Ramos (cell line): ENCODE measurements around the gene AOX1.
"Not testable (repeated sequence)": the region's sequence is repeated elsewhere in the genome, so short reads cannot be mapped to it uniquely, and the experiment has no call there.

Experiments used
- in situ Hi-C: fragments of 300-500 bp; cut with MboI; formaldehyde crosslinking; loops from one replicate; pipeline ENCODE4 v1.14.3; 2022; ENCODE audit warnings: low sequenced_read_pairs; ENCODE audit not compliant: unreplicated experiment

Gene AOX1

DNA sequence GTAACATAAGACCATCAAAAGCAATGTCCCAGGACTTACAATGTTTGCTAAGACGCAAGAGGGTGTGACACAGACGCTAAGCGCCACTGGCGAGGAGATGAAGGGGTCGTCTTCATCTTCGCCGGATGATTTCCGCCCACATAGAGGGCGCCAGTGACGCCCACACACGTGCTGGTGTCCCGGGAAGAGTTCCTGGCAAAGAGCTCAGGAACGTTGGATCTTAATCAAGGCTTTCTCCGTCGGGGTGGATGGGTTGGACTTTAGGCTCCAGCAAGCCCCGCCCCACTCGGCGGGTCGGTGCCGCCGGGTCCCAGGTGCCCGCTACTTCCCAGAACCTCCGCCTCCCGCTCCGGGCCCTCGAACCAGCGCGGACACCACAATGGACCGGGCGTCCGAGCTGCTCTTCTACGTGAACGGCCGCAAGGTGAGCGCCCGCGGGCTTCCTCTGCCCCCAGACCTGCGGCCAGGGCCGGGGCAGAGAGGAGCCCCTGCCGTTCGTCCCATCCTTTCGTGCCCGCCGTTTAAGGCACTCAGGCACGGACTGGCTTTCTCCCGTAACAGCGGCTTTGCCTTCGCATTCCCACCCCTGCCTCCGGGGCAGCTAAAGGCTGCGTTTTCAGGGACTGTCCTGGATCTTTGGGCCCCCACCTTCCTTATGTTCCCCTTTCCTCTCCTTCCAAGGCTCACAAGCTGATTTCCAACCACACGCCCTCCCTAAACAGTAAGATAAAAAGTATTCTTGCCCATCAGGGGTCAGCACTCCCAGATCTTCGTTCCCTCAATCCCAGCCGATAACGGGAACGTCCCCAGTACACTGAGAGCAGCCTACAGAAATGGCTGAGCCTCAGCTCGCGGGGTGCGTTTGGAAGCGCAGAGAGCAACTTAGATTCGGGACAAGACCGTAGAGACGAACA lies at the start of gene AOX1:
AOX1 (plus strand) TSS at position 285 of the 914 bp plus-strand sequence; CDS start at position 380, 95 bp downstream.
- in situ Hi-C loops: no loop called here

DNA sequence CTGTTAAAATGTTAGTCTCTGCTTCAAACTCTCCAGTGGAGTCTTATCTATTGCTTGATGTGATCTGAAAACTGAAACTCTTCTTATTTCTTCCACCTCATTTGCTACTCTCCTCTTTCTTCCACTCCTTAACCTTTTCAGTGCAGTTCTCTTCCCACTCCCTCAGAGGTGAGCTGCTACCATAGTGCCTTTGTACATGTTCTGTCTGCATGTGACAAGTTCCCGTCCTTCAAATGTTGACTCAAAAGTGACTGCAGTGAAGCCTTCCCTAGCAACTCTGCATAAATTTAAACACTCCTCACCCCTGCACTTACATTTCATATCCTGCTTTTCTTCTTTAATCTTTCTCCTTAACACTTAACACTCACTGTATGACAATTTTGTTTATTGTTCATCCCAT lies 47.7 kb upstream of the AOX1 start:
- in situ Hi-C loops: no loop called here

DNA sequence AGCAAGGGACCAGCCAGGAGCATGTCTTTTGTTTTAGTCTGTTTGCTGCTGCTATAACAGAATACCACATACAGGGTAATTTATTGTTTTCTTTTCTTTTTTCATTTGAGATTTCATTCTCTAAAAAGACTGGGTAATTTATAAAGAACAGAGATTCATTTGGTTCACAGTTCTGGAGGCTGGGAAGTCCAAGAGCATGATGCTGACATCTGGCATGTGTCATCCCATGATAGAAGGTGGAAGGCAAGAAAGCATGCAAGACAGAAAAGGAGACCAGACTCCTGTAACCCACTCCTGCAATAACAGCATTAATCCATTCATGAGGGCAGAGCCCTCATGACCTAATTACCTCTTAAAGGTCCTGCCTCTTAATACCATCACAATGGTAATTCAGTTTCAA lies 45.0 kb upstream of the AOX1 start:
- in situ Hi-C loops: no loop called here

DNA sequence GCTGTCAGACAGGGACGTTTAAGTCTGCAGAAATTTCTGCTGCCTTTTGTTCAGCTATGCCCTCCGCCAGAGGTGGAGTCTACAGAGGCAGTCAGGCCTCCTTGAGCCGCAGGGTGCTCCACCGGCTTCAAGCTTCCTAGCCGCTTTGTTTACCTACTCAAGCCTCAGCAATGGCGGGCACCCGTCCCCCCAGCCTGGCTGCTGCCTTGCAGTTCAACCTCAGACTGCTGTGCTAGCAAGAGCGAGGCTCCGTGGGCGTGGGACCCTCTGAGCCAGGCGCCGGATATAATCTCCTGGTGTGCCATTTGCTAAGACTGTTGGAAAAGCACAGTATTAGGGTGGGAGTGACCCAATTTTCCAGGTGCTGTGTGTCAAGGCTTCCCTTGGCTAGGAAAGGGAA lies 19.2 kb upstream of the AOX1 start:
- in situ Hi-C loops: not testable (repeated sequence)

DNA sequence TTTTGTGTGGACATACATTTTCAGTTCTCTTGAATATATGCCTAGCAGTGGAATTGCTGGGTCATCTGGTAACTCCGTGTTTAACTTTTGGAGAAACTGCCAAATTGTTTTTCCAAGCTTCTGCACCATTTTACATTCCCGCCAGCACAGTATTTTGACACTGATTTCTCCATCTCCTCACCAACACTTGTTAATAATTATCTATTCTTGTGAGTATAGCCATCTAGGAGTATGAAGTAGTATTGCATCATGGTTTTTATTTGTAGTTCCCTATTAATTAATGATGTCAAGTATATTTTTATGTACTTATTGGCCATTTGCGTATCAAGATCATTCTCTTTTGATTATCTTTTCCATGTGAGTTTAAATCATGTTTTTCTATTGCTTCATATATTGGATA lies 17.9 kb upstream of the AOX1 start:
- in situ Hi-C loops: no loop called here

DNA sequence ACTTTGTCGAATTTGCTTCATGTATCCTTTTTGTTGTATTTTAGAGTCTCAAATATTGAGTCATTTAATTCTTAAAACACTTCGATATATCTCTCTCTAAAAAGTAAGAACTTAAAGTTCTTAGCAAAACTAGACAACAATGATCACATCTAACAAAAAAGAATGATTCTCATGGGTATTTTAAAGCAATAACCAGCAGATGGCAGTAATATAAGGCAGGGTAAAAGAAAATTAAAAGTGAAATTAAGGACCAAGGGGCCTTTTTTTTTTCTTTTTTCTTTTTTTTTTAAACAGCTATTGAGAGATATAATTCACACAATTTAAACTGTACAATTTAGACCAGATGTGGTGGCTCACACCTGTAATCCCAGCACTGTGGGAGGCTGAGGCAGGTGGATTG lies 9.9 kb upstream of the AOX1 start:
- in situ Hi-C loops: loop anchor here (10.0 kb wide), 1 partner anchor 129 kb away; no protein-coding TSS in a partner anchor

DNA sequence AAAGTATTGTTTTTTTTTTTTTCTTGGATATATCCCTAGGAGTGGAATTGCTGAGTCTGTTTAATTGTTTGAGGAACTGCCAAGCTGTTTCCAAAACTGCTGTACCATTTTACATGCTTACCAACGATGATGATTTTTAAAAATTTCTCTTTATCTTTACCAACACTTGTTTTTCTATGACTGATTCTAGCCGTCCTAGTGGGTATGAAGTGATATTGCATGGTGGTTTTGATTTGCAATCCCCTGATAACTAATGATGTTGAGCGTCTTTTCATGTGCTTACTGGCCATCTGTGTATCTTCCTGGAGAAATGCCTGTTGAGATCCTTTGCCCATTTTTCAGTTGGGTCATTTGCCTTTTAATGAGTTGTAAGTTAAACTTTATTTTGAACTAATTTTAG lies 8.8 kb upstream of the AOX1 start:
- in situ Hi-C loops: loop anchor here (10.0 kb wide), 1 partner anchor 128 kb away; no protein-coding TSS in a partner anchor

DNA sequence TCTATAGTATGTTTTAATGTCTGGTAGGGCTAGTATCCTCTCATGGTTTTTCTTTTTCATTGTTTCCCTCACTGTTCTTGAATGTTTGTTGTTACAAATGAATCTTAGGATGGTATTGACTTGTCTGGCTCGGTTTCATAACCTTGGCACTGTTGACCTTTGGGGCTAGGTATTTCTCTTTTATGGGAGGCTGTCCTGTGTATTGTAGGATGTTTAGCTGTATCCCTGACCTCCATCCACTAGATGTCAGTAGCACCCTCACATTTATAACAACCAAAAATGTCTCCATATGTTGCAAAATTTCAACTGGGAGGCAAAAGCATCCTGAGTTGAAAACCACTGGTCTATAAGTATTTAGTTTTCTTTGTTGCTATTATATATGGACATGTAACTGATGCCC lies 7.0 kb upstream of the AOX1 start:
- in situ Hi-C loops: loop anchor here (10.0 kb wide), 1 partner anchor 126 kb away; no protein-coding TSS in a partner anchor

DNA sequence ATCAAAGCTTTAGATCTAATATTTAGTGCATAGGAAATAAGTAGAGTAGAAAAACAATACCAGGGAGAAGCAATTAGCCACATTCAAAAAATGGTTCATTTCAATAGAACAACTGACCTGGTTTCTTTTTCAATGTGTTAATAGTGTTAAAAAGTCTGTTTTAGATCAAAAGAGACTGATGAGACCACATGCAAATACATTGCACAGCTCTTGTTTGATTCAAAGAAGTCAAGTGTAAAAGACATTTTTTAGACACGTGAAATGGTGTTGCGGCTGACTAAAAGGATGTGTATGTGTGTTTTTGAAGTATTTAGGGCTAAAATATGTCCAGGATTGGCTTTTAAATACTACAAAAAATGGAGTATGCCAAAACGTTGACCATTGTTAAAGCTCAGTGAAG lies 1.2 kb upstream of the AOX1 start:
- in situ Hi-C loops: no loop called here

DNA sequence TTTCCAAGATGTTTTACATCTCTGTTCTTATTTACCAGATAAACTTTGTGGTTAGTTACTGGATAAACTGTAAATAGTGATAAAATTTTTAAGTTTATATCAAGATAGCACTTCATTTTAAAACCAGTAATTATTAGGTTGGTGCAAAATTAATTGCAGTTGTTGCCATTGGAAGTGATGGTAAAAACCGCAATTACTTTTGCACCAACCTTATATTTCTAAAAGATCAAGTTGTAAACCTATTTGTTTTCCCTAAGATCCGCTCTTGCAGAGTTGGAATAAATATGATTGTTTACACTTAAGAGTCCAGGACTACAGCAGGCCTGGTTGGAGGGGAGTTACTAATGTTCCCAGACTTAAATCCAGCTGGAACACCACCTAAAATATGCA lies 479 bp upstream of the AOX1 start:
- in situ Hi-C loops: no loop called here

DNA sequence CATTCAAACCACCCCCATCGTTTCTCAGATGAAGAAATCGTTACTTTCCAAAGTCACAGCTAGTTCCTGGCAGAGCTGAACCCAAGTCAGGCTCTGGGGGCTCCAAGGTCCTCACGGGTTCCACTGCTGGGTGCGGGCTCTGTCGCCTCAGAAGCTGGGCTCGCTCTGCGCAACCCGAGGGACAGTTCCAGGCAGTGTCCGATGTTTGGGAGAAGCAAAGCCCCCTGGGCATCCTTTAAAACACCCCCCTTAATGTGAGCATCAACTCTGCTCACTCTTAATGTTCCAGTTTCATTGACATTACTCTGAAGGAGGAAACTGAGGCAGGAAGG lies 796 bp downstream of the AOX1 start:
- in situ Hi-C loops: no loop called here

DNA sequence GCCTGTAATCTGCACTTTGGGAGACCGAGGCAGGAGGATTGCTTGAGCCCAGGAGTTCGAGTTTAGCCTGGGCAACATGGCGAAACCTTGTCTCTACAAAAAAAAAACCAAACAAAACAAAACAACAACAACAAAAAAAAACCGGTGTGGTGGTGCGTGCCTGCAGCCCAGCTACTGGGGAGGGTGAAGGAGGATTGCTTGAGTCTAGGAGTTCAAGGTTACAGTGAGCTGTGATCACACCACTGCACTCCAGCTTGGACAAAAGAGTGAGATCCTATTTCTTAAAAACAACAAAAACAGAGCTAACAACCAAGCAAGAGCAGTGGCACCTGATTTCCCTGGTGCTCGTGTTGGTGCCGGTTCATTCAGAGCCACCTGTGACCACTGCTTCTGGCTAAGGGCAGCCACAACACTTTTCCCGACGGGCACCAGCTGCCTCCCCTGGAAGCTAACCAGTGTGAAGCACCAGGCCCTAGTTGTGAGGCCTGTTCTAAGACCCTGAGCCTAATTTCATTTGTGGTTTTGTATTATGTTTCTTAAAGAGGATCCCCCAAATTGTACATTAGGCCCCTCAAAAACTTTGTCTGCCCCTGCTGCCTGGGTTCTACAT lies 1.3 kb downstream of the AOX1 start:
- in situ Hi-C loops: no loop called here

DNA sequence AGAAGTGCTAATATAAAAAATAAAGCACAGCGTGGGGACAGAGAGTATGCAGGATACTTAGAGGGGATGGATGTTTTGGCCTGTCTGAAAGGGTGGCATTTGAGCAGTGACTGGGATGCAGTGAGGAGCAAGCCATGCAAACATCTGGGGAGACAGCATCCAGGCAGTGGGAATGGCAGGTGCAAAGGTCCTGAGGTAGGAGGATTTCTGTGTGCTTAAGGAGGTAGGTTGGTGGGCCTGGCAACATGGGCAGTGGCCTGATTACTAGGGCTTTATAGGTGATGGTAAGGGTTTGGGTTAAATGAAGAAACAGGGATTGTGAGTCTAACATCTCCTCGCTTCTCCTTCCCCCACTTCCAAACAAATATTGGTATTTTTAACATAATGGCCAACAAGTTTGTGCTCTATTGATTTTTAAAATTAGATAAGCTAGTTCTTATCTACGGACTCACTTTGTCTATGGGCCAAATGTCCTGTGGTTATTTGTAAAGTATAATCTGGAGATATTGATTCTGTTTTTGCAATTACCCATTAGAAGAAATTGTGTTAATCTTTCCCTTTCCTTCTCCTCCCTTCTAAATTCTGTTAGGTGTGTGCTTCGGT lies 2.4 kb downstream of the AOX1 start:
- in situ Hi-C loops: no loop called here

DNA sequence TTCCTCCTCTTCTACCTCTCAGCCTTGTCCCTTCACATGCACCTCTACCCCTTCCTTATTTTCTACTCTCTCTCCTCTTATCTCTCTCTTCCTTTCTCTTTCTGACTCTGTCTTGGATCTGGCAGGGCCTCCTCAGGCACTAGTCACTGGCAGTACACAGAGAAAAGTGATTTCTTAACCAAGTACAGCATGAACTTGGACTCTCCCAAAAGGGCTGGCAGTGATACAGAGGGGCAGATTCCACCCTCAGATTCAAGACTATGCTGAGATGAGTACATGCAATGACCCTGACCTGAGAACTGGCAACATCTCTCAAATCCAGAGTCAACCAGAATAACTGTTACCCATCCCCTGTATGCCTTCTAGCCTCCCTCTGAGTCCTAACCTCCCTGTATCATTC lies 4.3 kb downstream of the AOX1 start:
- in situ Hi-C loops: no loop called here

DNA sequence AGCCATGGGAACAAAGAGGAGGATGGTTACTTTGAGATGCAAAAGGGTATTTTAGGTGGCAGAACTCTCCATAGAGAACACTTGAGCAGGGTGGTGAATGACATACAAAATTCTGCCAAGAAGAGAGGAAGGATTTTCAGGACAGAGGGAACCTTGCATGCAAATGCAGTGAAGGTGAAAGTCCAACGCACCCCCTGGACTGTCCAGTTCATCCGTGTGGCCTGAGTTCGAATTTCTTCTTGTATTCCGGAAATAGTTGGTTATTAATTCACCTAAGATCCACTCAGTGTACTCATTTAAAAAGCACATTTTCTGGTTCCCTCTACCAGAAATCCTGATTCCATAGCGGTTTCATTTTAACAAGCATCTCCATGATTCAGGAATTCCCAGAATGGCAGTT lies 5.5 kb downstream of the AOX1 start:
- in situ Hi-C loops: no loop called here

DNA sequence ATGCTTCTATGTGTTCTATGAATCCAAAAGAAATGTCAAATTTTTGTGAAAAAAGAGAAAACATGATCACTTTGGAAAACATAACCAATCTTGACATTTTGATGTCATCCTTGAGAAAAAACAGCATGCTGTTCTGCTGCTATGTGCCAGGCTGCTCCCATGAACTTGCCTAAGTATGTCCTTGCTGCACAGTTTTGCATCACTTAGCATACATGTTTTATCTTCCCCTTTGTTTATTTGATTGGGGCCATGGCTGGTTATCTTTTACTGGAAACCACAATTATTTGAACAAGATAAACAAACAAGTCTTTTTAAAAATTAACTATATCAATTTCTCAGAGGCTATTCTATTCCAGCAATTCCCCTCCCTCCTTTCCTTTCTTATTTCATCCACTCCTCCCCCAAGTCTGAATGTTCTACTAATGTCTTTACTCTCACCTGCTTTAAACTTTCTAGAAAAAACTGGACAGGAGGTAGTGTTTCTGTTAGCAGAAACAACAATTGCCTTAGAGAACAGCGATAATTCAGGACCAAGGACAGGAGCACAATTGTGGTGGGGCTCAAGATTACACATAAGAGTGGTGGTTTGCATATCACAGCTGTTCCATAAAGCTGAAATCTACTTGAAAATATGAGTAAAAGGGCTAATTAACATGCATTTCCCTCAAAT lies 6.7 kb downstream of the AOX1 start:
- in situ Hi-C loops: no loop called here

DNA sequence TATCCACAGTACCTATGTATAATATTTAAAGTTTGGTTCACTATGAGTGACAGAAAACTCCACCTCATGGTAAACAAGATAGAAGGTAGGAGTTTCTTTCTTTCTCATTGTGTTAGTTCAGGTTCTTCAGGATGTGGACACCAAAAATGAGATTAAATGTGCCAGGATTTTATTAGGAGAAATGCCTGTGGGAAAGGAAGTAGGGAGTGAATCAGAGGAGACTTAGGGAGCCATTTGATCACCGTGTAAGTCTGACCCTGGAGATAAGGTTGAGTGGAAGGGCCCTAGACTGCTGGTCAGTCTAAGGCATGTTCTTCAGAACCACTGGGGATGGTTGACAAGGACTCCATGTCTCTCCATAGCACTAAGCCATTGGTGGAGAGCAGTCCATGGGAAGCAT lies 8.1 kb downstream of the AOX1 start:
- in situ Hi-C loops: no loop called here

DNA sequence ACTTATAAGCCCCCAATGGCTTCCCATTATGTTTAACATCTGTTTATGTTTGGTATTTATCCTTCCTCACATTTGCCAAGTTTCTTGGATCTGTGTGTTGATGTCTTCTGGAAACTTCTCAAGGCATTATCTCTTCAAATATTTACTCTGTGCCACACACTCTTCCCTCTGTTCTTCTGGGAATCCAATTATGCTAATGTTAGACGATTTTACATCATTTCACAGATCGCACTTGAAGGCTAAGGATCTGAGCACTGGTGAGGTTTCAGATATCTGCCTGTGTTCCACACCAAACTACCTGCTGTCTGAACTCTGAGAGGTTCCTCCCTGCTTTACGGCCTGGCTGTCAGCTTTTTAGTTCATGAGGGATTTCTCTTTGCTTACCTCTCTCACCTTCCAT lies 10.1 kb downstream of the AOX1 start:
- in situ Hi-C loops: no loop called here

DNA sequence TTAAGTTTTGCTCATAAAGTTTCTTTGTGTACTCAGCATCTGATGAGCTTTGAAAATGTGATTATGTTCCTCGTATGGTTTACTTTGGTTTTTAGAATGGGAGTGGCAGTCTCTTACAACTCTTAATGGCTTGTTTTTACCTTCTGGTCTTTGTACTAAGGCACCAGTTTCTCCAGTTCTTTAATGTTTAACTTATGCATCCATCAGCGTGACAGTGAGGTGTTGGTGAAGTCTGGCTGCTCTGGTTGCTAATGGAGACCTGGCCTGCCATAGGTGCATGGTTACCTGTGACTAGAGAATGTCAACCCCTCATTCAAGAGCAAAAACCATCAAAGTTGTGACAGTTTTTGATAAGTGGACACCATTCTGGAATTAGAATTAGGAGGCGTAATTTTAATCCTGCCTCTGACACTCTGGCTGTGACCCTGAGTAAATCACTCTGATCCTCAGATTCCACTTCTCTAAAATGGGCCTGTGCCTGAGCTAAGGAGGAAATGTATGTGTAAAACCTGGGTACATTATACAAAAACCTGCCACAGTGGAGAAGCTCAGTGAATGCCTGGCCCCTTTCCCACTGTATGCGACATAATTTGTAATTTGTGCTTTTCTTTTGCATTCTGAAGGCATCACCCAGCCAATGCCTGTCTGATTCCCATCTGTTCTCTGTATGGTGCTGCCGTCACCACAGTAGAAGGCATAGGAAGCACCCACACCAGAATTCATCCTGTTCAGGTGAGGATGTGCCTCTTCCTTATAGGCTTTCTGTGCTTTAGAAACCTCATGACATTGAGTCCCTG lies 11.2 kb downstream of the AOX1 start:
- in situ Hi-C loops: no loop called here

DNA sequence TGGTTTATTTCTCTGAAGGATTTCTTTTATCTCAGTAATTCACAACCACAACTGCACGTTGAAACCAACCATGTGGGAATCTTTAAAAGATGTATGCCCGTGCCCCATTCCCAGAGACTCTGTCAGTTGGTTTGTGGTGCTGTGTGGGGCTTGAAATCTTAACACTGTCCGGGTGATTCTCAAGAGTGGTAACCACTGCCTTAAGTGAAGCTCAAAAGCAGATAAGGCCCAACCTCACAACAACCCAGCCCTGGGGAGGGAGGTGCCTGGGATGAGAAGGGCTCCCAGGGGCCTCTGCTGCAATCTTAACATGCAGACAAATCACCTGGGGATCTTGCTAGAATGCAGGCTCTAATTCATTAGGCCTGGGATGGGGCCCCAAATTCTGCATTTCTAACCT lies 13.4 kb downstream of the AOX1 start:
- in situ Hi-C loops: no loop called here
